GM19328 (cell line): Measurements from ENCODE around the gene SPOCK1.

ENCODE experiments used
- ATAC-seq: cut with Tn5 transposase; IDR thresholded peaks from one replicate; pipeline ENCODE4 v1.9.1; 2021; ENCODE audit warnings: mild to moderate bottlenecking, moderate library complexity; ENCODE audit not compliant: unreplicated experiment

The SPOCK1 gene

DNA sequence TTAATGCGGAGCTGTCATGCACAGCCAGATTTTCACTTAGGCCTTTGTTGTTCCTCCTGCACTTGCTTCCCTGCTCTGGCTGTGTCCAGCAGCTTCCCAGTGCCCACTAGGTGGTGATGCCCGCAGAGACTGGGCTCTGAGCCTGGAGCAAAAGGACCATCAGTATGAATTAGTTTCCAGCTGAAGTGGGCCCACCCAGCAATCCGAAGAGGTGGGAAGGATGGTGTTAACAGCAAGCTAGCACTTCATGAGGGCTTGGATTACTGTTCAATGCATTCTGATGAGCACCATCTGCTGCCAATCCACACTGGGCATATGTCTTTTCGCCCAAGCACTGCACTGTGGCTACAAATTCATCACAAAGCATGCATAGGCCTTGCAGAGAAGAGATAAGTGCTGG is 459.1 kb downstream of the SPOCK1 start:
- no peak for ATAC-seq

- no peak for ATAC-seq
Observed at GRCh38 chr5:137037848-137038247, 461.3 kb downstream of the SPOCK1 start.

GRCh38 chr5:137036640-137037039 is 462.5 kb downstream of the SPOCK1 start:
- ATAC-seq, result no peak

- no peak for ATAC-seq
Observed at GRCh38 chr5:137035480-137035878, 463.6 kb downstream of the SPOCK1 start.

DNA sequence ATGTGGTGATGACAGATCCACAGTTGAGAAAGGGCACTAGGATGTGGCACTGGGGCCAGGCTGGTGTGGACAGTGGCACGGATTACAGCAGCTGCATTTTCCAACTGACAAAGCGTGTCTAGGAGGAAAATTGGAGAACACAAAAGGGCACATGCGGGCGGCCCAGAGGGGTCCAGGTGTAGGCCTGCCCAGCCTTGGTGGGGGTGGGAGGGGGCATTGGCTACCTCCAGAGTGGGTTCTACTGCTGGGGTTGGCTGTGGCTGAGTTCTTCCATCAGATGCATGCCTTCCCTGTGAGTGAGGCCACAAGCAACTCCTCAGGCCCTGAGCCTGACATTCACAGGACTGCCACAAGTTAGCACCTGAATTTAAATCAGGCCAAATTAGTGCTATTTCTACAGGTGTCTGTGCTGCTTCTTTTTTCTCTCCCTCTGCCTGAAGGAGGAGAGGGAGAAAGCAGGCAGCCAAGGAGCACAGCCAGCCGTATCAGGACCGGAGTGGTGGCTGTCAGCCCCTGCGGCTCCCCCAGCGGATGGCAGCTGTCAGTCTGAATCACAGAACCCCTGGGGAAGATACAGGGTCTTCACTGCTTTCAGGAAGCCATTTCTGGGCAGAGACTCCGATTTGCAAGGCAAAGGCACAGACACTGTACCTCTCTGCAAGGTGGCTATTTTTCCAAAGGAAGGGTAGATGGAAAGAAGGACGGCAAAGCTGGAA is 464.2 kb downstream of the SPOCK1 start:
- ATAC-seq, result no peak

- ATAC-seq, result no peak
Observed at GRCh38 chr5:137034213-137034612, 464.9 kb downstream of the SPOCK1 start.

DNA sequence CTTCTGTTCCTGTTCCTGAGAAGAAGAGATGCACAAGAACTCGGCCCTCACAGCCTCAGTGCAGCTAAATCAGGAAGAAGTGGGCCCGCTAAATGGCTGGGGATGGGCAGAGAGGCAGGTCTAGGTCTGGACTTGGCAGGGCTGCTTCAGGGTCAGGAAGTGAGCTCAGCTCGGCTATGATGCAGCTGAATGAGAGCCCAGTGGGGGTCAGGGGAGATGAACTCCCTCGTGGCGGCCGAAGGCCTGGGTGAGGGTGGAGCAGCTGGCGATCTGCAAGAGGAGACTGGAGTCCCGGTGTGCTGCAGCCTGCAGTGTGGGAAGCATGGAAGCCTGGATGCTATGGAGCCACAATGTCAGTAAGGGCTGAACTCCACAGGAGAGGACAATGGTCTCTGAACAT is 466.2 kb downstream of the SPOCK1 start:
- ATAC-seq, result no peak

GRCh38 chr5:137027758-137028157 is 471.4 kb downstream of the SPOCK1 start:
- ATAC-seq, result no peak

DNA sequence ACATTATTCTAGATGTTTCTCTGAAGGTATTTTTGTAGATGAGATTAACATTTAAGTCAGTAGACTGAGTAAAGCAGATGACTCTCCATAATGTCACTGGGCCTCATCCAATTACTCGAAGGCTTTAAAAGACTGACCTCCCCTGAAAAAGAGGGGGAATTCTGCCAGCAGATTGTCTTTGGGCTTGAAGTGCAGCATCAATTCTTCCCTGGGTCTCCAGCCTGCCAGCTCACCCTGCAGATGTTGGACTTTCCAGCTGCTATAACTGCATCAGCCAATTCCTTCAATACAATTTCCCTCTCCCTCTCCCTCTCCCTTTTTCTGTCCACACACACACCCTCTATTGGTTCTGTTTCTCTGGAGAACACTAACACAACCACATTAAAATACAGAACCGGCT is 472.8 kb downstream of the SPOCK1 start:
- ATAC-seq, result no peak

- no peak for ATAC-seq
Observed at GRCh38 chr5:137024044-137024443, 475.1 kb downstream of the SPOCK1 start.

DNA sequence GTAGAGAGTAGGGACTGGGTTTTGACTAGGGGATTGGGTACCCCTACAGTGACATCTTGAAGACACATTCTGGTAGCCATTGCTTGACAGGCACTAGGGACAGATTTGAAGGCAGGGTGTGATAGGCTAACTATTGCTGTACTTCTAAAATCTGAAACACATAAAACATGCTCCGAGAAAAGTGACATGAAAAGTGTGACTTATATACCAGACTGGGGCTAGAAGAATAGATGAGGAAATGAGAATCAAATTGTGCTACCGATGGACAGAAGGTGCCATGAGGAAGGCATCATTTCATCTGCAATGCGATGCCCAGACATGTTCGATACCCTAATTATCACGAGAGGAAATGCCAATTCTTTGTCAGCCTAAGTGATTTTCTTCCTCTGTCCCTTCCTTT is 475.8 kb downstream of the SPOCK1 start:
- no peak for ATAC-seq

- ATAC-seq, result no peak
Observed at GRCh38 chr5:137022725-137023124, 476.4 kb downstream of the SPOCK1 start.

DNA sequence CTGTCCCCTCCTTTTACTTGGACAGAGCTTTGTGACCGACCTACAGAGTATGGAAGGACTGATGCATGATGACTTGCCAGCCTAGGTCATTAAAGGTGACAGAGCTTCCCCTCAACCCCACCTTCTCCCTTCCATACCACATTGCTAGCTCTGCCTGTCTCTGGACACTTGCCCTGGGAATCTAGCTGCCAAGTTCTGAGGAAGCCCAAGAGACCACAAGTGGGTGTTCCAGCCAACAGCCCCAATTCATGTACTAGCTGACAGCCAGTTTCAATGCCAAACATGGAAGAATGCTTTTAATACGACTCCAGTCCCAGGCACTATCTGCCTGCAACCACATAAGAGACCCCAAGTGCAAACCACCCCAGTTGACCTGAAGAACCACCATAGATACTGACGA is 477.1 kb downstream of the SPOCK1 start:
- no peak for ATAC-seq

- ATAC-seq, result no peak
Observed at GRCh38 chr5:137019229-137019628, 479.9 kb downstream of the SPOCK1 start.

DNA sequence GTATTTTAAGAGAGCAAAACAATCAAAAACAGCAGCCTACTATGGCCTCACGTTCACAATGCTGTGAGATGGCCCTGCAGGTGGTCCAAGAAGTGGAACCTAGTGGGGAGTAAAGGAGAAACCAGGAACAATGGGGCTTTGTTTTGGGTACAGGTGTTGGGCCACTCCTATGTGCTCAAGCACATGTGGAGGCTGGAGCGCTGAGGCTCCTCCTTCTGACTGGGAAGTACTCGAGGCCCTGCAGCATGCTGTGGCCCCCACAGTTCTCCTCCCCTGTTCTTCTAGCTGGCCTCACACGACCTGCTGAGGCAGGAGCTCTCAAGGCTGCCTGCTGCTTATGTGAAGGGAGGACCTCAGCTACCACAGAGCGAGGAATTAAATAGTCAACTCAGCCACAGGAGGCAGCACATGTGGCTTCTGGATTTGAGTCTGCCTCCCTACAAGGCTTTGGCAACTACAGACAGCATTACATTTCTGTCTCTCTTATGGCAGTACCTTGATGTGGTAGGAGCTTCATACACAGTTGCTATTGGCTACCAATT is 482.3 kb downstream of the SPOCK1 start:
- no peak for ATAC-seq

DNA sequence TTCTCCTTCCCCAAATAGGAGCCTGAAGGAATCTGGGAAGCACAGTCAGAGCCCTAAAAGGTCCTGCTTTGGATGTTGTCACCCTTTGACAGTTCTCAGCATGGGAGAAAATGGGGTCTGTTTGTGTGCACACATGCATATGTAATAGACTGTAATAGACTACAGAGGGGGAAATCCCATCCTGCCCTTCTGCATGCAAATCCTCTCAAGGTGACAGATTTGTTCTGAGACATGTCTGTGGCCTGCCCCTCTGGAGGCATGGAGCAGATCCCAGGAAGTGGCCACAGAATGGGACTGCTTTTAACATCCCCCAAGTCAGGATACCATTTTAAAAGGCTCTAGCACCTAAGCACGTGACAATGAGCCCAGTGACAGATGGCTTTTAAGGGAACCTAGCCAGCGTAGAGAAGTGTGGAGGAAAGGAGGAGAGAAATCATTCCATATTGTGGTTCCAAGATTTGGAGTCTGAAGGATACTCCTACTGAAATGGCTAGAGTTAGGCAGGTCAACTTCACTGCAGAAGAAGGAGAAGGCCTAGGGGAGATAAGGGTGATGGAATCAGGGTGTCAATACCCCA is 483.5 kb downstream of the SPOCK1 start:
- no peak for ATAC-seq

DNA sequence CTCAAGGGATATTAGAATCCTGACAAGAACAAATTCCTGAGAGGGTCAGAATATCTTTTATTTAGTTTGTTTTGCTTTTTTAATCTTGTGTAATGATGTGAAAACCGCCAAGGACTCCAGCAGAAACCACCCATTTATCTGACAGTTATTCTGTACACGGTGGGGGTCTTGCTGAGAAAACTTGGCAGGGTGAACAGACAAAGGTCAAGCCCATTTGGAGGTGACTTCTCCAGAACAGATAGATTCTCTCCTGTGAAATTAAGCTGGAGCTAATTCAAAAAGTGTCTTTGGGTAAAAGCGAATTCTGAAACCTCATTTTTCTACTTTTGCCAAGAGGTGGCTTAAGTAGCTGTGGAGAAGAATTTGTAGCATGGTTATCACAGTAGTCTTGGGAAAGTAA is 484.4 kb downstream of the SPOCK1 start:
- no peak for ATAC-seq

GRCh38 chr5:137010226-137010625 is 488.9 kb downstream of the SPOCK1 start:
- no peak for ATAC-seq

DNA sequence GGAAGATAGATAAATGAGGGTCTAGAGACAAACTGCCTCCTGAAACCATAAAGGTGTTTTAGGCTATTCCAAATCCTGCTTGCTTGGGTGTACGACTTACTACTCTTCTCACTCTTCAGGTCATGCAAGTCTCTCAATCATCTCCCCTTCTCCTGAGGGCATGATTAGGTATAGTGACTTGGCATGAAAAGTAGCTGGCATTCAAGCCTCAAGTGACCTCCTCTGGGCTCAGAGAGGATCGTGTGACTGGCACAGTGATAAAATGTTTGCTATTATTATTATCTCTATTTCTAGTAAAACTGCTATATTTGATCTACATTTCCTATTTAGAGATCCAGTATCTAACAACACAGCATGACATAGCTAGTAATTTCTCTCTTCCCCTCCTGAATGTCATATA is 494.8 kb downstream of the SPOCK1 start:
- ATAC-seq, result no peak

- ATAC-seq, result no peak
Observed at GRCh38 chr5:137001026-137001569, 498.0 kb downstream of the SPOCK1 start.

GRCh38 chr5:136999787-137000186 is 499.3 kb downstream of the SPOCK1 start:
- ATAC-seq, result no peak

GRCh38 chr5:136998854-136999357 is 500.2 kb downstream of the SPOCK1 start:
- ATAC-seq, result no peak
